HepG2 (cell line): ENCODE data around the gene ALPK3. TPM values are rescaled to one million over a fixed set of nuclear protein-coding genes. Genes with fewer than 3 reads are reported as not detected.

Experiments
- ATAC-seq: fragments of 200-7000 bp; cut with Tn5 transposase; 3 replicates; pipeline ENCODE4 v1.9.1; 2020; ENCODE audit warnings: mild to moderate bottlenecking, moderate library complexity
- BruUV-seq: library from RNA; stranded (reverse); fragments of 400-500 nt; replicated peaks from 2 replicates; lab custom pipeline; 2021; lab: Mats Ljungman, UMichigan
- CTCF ChIA-PET: fragments of 300-600 bp; formaldehyde crosslinking; extraction: SDS; loops from one replicate; lab custom pipeline; 2021; ENCODE audit warnings: low total read pairs, inconsistent platforms, low intra/inter-chr PET ratio; lab: Yijun Ruan, JAX
- POLR2A ChIA-PET: fragments of 350-600 bp; sonication (Branson Sonifier 250); formaldehyde crosslinking; loops from one replicate; lab custom pipeline; 2020; ENCODE audit warnings: antibody characterized with exemption, inconsistent platforms; lab: Yijun Ruan, JAX
- DNase-seq: peaks from one replicate; pipeline ENCODE4 v3.0.0-alpha.2; 2015; ENCODE audit warnings: low spot score
- FAIRE-seq: peaks from 3 replicates; lab custom pipeline; 2011; peaks lifted over from hg19 to GRCh38; lab: Jason Lieb, UNC
- H2AFZ ChIP-seq: one replicate; pipeline ENCODE4 v1.6.1; 2011; ENCODE audit warnings: low read length, inconsistent platforms
- H3K27ac ChIP-seq: fragments of 300-600 bp; 3 replicates; pipeline ENCODE4 v1.8.0; 2011; ENCODE audit warnings: mixed run types, mild to moderate bottlenecking, mixed read lengths, low read length, inconsistent platforms; ENCODE audit not compliant: insufficient read depth; ENCODE audit errors: extremely low read length
- H3K27me3 ChIP-seq, 2 experiments: fragments of 200-600 bp in 1 of 2; 2 replicates in 1 of 2; 3 replicates in 1 of 2; pipeline versions ENCODE4 v1.6.0 to v1.8.0; 2011; ENCODE audit warnings: low read length in 2 of 2, mild to moderate bottlenecking in 2 of 2, moderate library complexity in 2 of 2, inconsistent platforms in 1 of 2; ENCODE audit not compliant: insufficient read depth in 2 of 2, control insufficient read depth in 1 of 2
- H3K36me3 ChIP-seq, 2 experiments: fragments of 200-600 bp in 1 of 2; replicated peaks in 1 of 2; 2 replicates in 1 of 2; 3 replicates in 1 of 2; pipeline versions ENCODE4 v1.5.1 to v1.8.0; 2011; ENCODE audit warnings: low read length in 2 of 2, inconsistent platforms in 1 of 2; ENCODE audit not compliant: insufficient read depth in 2 of 2, control insufficient read depth in 1 of 2
- H3K4me1 ChIP-seq: 2 replicates; pipeline ENCODE4 v1.5.1; 2012; ENCODE audit warnings: low read length, inconsistent platforms; ENCODE audit not compliant: insufficient read depth
- H3K4me2 ChIP-seq: 2 replicates; pipeline ENCODE4 v1.6.0; 2011; ENCODE audit warnings: low read depth, low read length, inconsistent platforms
- H3K4me3 ChIP-seq, 3 experiments: fragments of 200-600 bp in 1 of 3; sonication (generic), shearing (Covaris generic) in 1 of 3; replicated peaks in 1 of 3; 2 replicates each; pipeline ENCODE4 v1.5.1; 2011 to 2016; ENCODE audit warnings: low read length in 3 of 3, inconsistent platforms in 2 of 3, low read depth in 2 of 3, mild to moderate bottlenecking in 2 of 3, control low read depth in 1 of 3, mixed read lengths in 1 of 3; ENCODE audit not compliant: insufficient read depth in 1 of 3
- H3K79me2 ChIP-seq: one replicate; pipeline ENCODE4 v1.6.1; 2011; ENCODE audit warnings: low read length, inconsistent platforms; ENCODE audit not compliant: insufficient read depth
- H3K9ac ChIP-seq: 2 replicates; pipeline ENCODE4 v1.6.0; 2011; ENCODE audit warnings: mild to moderate bottlenecking, low read depth, low read length, inconsistent platforms; ENCODE audit not compliant: insufficient read depth
- H3K9me3 ChIP-seq: 2 replicates; pipeline ENCODE4 v1.5.1; 2012; ENCODE audit warnings: mild to moderate bottlenecking, low read length
- H4K20me1 ChIP-seq: 2 replicates; pipeline ENCODE4 v1.6.0; 2011; ENCODE audit warnings: inconsistent platforms, mild to moderate bottlenecking, low read length, moderate library complexity; ENCODE audit not compliant: insufficient read depth
- CBFB ChIP-seq: sonication (generic); formaldehyde crosslinking; IDR thresholded peaks from 2 replicates; pipeline ENCODE4 v1.4.0; 2020; ENCODE audit warnings: missing genetic modification reagents
- JARID2 ChIP-seq: sonication (generic); formaldehyde crosslinking; IDR thresholded peaks from 2 replicates; pipeline ENCODE4 v1.8.1; 2023; ENCODE audit warnings: missing genetic modification reagents, inconsistent platforms; ENCODE audit not compliant: insufficient replicate concordance
- KAT8 ChIP-seq: IDR thresholded peaks from 2 replicates; pipeline ENCODE4 v1.6.1; 2016; ENCODE audit warnings: missing genetic modification reagents, missing compliant biosample characterization
- RAD51 ChIP-seq: fragments of 450-650 bp; IDR thresholded peaks from 2 replicates; pipeline ENCODE4 v1.6.1; 2016; ENCODE audit warnings: borderline replicate concordance
- TBX2 ChIP-seq: sonication (generic); formaldehyde crosslinking; IDR thresholded peaks from 2 replicates; pipeline ENCODE4 v1.5.0; 2020; ENCODE audit warnings: missing genetic modification reagents, mild to moderate bottlenecking, borderline replicate concordance
- ZNF766 ChIP-seq: sonication (generic); formaldehyde crosslinking; IDR thresholded peaks from 2 replicates; pipeline ENCODE4 v1.5.0; 2020; ENCODE audit warnings: missing genetic modification reagents, borderline replicate concordance
- ZNF790 ChIP-seq: sonication (generic); formaldehyde crosslinking; IDR thresholded peaks from 2 replicates; pipeline ENCODE4 v1.8.0; 2022; ENCODE audit warnings: missing genetic modification reagents, mild to moderate bottlenecking, borderline replicate concordance
- WGBS: methylation state at CpG from one replicate; pipeline ENCODE4 v1.1.6; 2017; ENCODE audit warnings: low lambda C conversion rate; 5-methylcytosine and 5-hydroxymethylcytosine counted together
- in situ Hi-C: cut with HindIII; loops from 2 replicates; pipeline ENCODE4 v1.10.0; 2017; ENCODE audit warnings: low pct_unique_long_range_greater_than_20kb; ENCODE audit not compliant: extremely low pct_ligation_motif_present
- intact Hi-C: fragments of 100-400 bp; cut with micrococcal nuclease; formaldehyde crosslinking; loops from one replicate; pipeline ENCODE4 v1.10.0; 2022; ENCODE audit not compliant: unreplicated experiment
- polyA plus RNA-seq, 8 experiments: library from polyadenylated mRNA; depleted of rRNA in 3 of 8; stranded (reverse) in 7 of 8; unstranded in 1 of 8; fragments of >200 nt; fragmentation: Illumina TruSeq in 4 of 8; extraction: Trizol in 4 of 8; gene quantifications; 2 replicates each; pipeline versions ENCODE4 v1.2.1 to v1.2.3, GENCODE V29; 2011 to 2016; ENCODE audit warnings: low read depth in 4 of 8, missing spikeins in 1 of 8, mixed read lengths in 1 of 8; ENCODE audit not compliant: insufficient read depth in 1 of 8
- total RNA-seq, 5 experiments: library from RNA; depleted of rRNA; stranded (reverse); fragments of >200 nt; fragmentation: Illumina TruSeq; extraction: Trizol; gene quantifications; 2 replicates each; pipeline ENCODE4 v1.2.3, GENCODE V29; 2016; ENCODE audit warnings: low read depth in 1 of 5
- TF ChIP-seq, protein P1 (sequence below): sonication (generic); formaldehyde crosslinking; IDR thresholded peaks from 2 replicates; pipeline ENCODE4 v1.9.0; 2021; ENCODE audit warnings: missing genetic modification reagents, borderline replicate concordance
- TF ChIP-seq, protein P2 (sequence below), 2 experiments: sonication (generic) in 1 of 2; formaldehyde crosslinking in 1 of 2; IDR thresholded peaks; 2 replicates each; pipeline versions ENCODE4 v1.4.0 to v1.6.1; 2016 to 2020; ENCODE audit warnings: borderline replicate concordance in 1 of 2, low read depth in 1 of 2, mild to moderate bottlenecking in 1 of 2, missing genetic modification reagents in 1 of 2
- TF ChIP-seq, protein P3 (sequence below): IDR thresholded peaks from 2 replicates; pipeline ENCODE4 v1.4.0; 2020; ENCODE audit warnings: mild to moderate bottlenecking, missing genetic modification reagents
- TF ChIP-seq, protein P4 (sequence below): sonication (generic); formaldehyde crosslinking; IDR thresholded peaks from 2 replicates; pipeline ENCODE4 v1.4.0; 2020; ENCODE audit warnings: missing genetic modification reagents

The ALPK3 gene
- total and polyA plus RNA-seq, 2 of the 13 experiments (the other 11 are each of a cell fraction or from before 2014, with no cell fraction given) = 0.04 to 0.42 TPM

GRCh38 chr15:84812842-84813241 lies 4.3 kb upstream of the ALPK3 start:
- ChIA-PET POLR2A (no interaction called here), CTCF (no interaction called here)
- no peak overlapping the region for H3K4me3 ChIP-seq
- no peaks in the 10 kb centered on the region for H3K79me2 ChIP-seq
- H3K36me3 ChIP-seq = no peaks in the 10 kb centered on the region
- FAIRE-seq (no peak), DNase-seq (no peak), ATAC-seq (no peak)
- no TSS peak for BruUV-seq
- intact Hi-C loops = loop anchor here (10.0 kb wide), 2 partner anchors 58 to 158 kb away; partner anchors contain the start of genes NMB and WDR73
- H3K27me3 ChIP-seq = no peaks in the 10 kb centered on the region
- no peaks in the 10 kb centered on the region for H4K20me1 ChIP-seq
- peaks cover 28% of the 10 kb centered on the region for H3K4me1 ChIP-seq
- H2AFZ ChIP-seq = no peak overlapping the region
- in situ Hi-C loops = no loop called here
- no peak overlapping the region for H3K4me2 ChIP-seq
- no peak overlapping the region for H3K27ac ChIP-seq
- 42% methylated on average over 2 of the region's 2 CpGs for WGBS
- H3K9ac ChIP-seq = no peak overlapping the region
- H3K9me3 ChIP-seq = no peaks in the 10 kb centered on the region
- TF ChIP-seq, protein P1, sequence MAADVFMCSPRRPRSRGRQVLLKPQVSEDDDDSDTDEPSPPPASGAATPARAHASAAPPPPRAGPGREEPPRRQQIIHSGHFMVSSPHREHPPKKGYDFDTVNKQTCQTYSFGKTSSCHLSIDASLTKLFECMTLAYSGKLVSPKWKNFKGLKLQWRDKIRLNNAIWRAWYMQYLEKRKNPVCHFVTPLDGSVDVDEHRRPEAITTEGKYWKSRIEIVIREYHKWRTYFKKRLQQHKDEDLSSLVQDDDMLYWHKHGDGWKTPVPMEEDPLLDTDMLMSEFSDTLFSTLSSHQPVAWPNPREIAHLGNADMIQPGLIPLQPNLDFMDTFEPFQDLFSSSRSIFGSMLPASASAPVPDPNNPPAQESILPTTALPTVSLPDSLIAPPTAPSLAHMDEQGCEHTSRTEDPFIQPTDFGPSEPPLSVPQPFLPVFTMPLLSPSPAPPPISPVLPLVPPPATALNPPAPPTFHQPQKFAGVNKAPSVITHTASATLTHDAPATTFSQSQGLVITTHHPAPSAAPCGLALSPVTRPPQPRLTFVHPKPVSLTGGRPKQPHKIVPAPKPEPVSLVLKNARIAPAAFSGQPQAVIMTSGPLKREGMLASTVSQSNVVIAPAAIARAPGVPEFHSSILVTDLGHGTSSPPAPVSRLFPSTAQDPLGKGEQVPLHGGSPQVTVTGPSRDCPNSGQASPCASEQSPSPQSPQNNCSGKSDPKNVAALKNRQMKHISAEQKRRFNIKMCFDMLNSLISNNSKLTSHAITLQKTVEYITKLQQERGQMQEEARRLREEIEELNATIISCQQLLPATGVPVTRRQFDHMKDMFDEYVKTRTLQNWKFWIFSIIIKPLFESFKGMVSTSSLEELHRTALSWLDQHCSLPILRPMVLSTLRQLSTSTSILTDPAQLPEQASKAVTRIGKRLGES (CRISPR knock-in tag) = no peak
- TF ChIP-seq, protein P2, sequence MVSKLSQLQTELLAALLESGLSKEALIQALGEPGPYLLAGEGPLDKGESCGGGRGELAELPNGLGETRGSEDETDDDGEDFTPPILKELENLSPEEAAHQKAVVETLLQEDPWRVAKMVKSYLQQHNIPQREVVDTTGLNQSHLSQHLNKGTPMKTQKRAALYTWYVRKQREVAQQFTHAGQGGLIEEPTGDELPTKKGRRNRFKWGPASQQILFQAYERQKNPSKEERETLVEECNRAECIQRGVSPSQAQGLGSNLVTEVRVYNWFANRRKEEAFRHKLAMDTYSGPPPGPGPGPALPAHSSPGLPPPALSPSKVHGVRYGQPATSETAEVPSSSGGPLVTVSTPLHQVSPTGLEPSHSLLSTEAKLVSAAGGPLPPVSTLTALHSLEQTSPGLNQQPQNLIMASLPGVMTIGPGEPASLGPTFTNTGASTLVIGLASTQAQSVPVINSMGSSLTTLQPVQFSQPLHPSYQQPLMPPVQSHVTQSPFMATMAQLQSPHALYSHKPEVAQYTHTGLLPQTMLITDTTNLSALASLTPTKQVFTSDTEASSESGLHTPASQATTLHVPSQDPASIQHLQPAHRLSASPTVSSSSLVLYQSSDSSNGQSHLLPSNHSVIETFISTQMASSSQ (IDR thresholded peaks at IDR 0.05; ENCODE audit: low read depth) = no peak
- TF ChIP-seq, protein P2 (CRISPR knock-in tag; IDR thresholded peaks at IDR 0.05; ENCODE audit: borderline replicate concordance) = no peak
- no peak for TF ChIP-seq KAT8 (CRISPR knock-in tag)
- TF ChIP-seq ZNF766 (CRISPR knock-in tag) = no peak
- TF ChIP-seq RAD51 = no peak
- no peak for TF ChIP-seq JARID2
- TF ChIP-seq, protein P3, sequence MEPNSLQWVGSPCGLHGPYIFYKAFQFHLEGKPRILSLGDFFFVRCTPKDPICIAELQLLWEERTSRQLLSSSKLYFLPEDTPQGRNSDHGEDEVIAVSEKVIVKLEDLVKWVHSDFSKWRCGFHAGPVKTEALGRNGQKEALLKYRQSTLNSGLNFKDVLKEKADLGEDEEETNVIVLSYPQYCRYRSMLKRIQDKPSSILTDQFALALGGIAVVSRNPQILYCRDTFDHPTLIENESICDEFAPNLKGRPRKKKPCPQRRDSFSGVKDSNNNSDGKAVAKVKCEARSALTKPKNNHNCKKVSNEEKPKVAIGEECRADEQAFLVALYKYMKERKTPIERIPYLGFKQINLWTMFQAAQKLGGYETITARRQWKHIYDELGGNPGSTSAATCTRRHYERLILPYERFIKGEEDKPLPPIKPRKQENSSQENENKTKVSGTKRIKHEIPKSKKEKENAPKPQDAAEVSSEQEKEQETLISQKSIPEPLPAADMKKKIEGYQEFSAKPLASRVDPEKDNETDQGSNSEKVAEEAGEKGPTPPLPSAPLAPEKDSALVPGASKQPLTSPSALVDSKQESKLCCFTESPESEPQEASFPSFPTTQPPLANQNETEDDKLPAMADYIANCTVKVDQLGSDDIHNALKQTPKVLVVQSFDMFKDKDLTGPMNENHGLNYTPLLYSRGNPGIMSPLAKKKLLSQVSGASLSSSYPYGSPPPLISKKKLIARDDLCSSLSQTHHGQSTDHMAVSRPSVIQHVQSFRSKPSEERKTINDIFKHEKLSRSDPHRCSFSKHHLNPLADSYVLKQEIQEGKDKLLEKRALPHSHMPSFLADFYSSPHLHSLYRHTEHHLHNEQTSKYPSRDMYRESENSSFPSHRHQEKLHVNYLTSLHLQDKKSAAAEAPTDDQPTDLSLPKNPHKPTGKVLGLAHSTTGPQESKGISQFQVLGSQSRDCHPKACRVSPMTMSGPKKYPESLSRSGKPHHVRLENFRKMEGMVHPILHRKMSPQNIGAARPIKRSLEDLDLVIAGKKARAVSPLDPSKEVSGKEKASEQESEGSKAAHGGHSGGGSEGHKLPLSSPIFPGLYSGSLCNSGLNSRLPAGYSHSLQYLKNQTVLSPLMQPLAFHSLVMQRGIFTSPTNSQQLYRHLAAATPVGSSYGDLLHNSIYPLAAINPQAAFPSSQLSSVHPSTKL (CRISPR knock-in tag) = no peak
- TF ChIP-seq CBFB (CRISPR knock-in tag) = no peak
- no peak for TF ChIP-seq ZNF790 (CRISPR knock-in tag)
- TF ChIP-seq, protein P4, sequence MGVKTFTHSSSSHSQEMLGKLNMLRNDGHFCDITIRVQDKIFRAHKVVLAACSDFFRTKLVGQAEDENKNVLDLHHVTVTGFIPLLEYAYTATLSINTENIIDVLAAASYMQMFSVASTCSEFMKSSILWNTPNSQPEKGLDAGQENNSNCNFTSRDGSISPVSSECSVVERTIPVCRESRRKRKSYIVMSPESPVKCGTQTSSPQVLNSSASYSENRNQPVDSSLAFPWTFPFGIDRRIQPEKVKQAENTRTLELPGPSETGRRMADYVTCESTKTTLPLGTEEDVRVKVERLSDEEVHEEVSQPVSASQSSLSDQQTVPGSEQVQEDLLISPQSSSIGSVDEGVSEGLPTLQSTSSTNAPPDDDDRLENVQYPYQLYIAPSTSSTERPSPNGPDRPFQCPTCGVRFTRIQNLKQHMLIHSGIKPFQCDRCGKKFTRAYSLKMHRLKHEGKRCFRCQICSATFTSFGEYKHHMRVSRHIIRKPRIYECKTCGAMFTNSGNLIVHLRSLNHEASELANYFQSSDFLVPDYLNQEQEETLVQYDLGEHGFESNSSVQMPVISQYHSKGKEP = no peak
- TF ChIP-seq TBX2 (CRISPR knock-in tag) = no peak
